ENCODE data around the gene UQCC5.

- TF ChIP-seq EZH2 (IDR thresholded peaks at IDR 0.05; ENCODE audit: insufficient read depth, poor library complexity, severe bottlenecking) (no peak), EZH2phosphoT487 (IDR thresholded peaks at IDR 0.05; ENCODE audit: insufficient read depth, low read depth) (no peak)
These were observed 32.5 kb upstream of the UQCC5 start for GRCh38 chr3:52503788-52504424.
